ENCODE data around the gene VSIG2.

The VSIG2 gene

DNA sequence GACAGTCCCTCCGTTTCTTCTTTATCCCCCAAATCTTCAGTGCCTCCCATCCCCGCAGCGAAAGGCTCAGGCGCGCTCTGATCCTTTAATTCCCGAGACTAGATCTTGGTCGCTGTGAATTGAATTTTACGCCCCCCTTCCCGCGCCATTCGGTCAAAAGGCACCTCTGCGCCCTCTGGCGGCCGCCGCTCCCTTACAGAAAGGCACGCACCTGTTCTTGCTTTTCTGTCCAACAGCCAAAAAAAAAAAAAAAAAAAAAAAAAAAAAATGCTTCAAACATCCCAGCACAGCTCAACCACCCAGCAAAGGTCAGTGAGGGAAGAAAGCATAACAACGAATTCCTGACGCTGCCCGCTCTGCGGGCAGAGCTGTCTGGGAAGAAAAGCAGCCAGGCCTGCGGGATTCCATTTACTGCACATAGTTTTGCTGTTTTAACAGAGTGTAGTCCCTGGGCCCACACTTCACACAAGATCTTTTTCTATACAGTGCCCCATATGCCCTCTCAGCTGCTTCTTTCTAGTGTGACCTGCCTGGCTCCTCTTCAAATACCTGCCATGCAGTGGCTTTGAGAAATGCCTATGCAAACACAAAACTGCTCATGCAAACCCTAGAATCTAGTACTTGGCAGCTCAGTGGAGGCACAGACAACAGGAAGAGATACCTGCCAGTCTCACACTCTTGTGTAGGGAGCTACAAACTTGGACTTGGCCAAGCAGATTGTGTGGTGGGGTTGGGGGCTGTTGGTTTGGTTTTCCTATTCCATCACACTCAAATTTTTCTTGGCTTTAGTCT, 11.3 kb upstream of the VSIG2 start:
- DNase-seq, result peak; percentile 88

DNA sequence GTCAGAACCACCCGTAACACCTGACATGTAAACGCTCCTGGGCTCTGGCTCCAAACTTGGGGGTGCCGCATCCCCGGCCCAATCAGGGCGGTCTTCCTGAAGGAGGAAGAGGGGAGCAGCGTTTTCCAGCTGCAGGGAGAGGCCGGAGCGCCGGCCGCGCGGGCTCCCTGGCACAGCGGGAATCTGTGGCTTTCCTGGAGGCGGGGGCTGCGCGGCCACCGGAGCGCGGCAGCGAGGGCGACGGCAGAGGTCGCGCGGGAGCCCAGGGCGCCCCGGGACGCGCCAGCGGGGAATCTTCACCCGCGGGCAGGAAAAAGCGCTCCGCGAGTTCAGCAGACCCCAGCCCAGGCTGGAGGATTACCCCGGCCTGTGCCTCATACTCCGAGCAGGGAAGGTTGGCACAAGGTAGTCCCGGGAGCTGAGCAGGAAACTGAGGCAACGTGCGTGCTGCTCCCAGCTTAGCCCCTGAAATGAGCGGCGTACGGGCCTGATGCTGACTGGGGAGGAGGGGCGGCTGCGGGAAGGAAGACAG, 10.6 kb upstream of the VSIG2 start:
- no peak for DNase-seq

DNA sequence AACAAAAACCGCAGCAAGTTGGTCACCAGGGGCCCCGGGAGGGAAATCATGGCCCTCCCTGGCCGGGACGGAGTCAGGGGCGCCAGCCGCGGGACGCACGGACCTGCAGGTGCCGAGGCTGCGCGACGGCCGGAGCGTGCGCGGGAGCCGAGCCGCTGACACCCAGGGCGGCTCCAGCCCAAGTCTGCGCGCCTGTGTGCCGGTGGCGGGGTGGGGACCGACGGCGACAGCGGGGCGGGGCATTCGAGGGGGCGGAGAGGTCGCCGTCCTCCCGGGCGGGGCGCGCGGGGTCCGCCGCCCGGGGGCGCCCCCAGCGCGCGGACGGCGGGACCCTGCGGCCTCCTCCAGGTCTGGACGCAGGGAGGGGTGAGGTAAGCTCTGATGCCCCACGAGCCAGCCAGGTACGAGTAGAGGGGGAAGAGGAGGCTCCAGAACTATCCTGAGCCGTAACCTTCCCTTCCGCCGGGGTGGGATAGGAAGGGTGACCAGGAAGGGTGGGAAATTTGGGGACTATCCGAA, 10.1 kb upstream of the VSIG2 start, which contains the start of gene ESAM:
ESAM (minus strand) TSS at position 186 of the 519 bp plus-strand sequence; CDS start at position 50, 136 bp downstream.
- DNase-seq, result peak; percentile 74

DNA sequence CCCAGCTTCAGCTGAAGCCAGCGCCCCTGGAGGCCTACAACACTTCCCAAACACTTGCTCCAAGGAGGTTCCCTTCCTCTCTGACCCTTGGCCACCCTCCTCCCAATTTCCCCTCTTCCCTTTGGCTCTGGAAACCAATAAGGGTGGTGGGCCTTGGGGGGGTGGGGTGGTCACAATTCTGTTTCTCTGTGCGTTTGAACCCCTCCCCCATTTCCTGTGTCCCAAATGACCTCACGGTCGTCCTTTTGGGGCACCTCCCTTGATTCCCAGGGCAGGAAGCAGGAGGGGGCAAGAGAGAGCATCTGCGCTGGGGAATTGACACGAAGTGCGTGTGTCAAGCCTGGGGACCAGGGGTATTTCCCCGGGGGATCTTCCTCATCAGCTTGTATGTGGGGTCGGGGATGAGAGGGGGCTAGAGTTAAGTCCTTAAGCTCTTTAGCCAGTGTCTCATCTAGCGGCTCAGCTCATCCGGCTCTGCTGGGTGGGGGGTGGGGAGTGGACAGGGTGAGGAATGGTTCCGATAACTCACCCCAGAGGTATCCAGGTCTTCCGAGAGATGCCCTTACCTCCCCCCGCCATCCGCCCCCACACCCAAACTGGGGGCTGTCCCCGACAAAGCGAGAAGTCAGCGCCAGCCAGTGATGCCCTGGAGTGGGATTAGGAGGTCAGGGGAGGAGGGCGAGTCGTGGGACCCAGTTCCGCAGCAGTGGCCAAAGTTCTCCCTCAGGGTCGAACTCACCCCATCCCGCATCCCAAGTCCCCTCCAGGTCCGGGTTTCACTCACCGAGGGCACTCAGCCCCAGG, 9.4 kb upstream of the VSIG2 start:
- no peak for DNase-seq

DNA sequence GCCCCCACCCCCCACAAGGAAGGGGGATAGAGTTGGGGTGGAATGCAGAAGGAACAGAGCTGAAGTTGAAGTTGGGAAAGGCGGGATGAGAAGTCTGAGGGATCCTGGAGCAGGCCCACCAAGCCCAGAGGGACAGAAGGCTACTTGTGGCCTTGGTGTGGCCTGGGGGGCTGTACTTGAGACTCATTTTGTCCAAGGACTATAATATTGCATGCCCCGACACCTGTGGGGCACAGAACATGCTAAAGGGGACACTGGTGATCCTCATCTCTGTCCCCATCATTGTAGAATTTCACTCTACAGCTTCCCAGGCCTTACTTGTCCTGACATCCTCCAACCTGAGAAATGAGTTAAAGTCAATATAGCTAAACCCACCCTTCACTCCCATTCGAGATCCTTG, 8.8 kb upstream of the VSIG2 start:
- DNase-seq, result no peak

DNA sequence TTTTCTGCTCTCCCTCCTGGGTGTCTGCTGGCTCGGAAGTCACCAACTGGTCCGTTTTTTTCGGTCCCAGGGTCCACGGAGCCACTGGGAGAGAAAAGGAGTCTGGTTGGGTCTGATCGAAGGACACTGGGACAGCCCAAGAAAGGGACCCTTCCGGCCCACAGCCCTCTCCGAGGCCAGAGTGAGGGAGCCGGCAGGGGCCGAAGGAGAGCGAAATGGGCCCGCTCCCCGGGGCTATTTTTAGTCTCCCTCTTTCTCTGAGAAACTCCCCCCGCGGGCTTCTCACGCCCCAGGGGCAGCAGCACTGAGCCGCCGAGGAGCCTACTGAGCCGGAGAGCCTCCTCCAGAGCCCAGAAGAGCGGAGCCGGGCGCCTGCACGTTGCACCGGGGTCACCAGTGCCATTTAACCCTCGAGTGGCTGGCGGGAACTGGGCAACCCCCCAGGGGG, 8.2 kb upstream of the VSIG2 start:
- no peak for DNase-seq

DNA sequence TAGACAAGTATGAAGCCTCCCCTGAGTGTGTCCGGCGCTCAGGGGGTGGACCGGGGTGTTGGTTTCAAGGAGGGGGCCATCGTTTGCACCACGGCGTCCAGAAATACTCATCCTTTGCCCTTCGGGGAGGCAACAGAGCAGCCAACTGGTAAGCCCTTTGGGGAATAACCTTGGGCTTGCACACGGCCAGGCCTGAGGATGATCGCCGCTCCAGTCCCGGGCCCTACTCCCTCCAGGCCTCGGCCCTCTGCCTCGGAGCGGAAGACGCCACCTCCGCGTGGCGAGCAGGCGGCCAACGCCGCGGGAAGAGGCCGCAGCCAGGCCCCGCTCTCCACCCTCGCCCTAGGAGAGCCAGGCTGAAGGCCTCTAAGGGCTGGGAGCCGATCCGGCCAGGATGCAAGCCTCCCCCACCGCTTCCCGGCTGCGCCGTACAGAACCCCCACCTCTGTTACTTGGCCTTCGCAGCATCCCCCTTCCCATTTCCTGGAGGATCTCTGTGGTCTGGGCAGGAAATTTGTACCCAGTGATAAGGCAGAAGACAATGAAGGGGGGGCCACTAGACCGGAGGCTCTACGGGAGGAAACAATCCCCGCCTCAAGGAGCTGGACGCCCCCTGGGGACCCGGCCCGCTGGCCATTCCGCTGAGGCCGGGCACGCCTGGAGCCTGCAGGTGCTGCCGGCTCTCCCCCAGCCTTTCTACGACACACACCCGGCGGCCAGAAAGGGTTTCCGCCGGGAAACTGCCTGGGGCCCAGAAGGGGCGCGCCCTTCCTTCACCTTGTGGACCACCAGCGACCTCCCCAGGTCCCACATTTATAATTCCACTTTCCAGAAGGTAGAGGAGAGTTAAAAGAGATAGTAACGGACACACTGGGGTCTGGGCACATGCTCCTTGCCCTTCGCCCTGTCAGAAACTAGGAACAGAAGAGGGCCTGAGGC, 7.5 kb upstream of the VSIG2 start:
- no peak for DNase-seq

DNA sequence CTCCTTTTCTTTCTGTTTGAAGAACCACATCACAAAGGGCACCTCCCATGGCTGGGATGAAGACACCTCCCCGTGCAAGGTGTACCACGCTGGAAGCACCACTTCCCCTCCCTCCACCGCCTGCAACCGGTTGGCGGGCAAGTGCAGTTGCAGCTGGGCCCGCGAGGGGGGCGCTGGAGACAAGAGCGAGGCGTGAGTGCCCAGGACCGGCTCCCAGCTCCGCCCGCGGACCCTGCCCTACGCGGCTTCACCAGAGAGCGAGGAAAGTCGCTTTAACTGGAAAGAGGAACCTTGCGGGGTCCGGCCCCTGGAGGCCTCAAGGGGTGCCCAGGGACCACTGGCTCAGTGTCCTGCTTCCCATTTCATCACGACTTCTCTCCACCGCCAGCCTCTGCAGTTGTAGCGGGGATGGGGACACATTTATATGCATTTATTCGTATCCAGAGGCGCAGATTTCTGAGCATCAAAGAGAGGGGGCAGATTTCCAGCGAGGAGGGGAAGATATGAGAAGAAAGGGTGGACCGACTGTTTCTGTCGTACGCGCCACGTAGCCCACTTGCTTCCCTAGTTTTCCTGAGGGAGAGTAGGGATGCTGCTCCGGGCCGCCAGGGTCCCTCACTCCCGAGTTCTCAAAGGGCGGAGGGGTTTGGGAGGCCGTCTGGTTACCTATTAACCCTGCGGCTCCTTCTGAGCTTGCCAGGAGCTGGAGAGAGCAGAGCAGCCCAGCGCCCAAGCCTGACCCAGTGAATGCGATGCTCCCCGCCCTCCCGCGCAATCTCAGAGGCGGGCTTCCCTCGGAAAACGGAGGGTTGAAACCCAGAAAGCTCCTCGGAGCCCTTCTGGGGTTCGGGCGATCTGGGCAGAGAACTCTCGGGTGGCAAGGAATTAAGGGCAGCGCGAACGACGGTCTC, 6.6 kb upstream of the VSIG2 start:
- peak; percentile 62 for DNase-seq

DNA sequence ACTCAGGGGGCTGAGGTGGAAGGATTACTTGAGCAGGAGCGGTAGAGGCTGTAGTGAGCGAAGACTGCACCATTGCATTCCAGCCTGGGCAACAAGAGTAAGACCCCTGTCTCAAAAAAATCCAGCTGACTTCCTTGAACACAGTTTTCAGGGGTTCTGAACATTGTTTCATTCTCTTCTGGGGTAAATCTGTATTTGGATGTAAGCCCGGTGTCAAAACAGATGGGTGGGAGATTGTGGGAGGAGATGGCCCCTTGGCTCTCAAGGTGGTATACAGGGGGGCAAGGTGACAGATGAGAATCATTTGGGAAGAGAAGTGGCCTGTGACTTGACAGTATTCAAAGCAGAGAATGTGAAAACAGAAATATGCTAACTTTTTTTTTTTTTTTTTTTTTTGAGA, 5.3 kb upstream of the VSIG2 start:
- DNase-seq, result no peak

DNA sequence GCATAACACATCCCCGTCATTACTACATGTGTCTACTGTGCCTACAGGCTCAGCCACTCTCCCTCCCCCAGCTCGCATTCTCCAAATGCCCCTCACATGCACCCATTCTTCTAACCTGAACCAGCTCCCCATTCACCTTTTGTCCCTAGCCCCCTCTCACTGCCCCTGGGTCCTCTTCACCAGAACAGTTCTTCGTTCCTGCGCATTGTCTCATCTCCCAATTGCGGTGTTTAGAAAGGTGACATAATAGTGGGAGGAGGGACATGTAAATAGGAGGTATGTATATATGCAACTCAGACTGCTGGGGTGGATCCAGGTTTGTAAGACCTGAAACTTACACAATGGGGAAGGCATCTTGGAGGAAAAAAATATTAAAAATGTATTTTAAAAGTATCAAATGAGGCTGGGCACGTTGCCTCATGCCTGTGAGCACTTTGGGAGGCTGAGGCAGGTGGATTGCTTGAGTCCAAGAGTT, 4.7 kb upstream of the VSIG2 start:
- no peak for DNase-seq

DNA sequence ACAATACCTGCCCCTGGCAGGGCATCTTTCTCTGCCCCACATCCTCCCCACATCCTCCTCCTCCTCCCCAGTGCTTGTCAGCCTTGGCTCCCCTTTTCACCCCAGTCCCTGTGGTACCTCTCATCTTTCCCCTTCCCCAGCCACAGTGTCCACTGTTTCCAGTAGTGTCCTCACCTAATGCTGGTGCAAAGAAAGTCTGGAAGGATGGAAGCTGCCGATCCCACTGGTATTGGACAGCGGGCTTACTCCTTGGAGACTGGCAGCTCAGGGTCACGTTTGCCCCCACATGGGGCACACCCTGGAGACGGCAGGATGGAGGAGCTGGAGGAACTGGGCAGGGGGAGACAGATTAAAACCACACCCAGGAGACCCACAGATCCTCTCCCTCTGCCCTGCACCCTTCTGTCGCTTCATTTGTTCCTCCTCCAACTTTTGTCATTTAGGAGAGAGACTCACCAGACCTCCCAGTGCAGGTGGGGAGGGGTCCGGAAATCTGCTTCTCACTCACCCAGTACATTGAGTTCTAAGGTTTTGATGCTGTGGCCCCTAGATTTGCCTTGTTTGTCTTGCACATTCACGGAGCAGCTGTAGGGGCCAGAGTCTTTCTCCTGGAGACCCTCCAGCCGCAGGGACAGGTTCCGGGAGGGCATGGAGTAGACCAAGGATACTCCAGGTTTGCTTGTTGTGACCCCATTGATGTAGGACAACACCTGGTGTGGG, 4.1 kb upstream of the VSIG2 start:
- no peak for DNase-seq

DNA sequence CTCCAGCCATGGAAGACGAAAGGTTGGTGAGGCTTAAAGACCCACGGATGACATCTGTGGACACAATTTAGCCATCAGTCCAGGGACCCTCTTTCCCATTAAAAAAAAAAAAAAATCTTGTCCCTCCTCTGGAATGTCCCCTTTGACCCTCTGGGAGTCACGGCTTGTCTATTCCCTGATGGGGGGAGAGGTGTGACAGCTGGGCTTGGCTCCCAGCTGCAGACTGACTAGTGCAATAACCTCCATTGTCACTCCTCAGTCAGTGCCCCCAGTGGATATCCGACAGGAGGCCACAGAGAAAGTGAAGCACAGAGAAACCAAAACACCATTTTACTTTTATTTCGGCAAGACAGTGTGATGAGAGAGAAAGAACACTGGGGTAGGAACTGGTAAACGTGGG, 2.7 kb upstream of the VSIG2 start:
- no peak for DNase-seq

DNA sequence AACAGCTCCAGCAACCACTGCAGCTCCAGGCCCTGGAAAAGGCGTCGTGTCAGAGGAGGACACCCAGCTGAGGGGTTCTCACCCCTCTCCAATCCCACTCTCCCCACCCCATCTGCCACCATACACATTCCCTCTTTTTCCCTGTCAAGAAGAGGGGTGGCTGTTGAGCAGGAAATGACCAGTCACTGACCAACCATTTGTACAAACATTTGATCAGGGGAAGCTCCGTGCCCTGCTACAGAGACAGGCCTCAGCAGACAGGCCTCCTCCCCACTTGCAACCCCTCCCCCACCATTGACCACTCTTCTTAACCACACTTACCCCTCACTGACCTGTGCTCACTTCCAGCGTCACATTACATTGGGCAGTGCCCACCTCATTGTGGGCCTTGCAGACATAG, 2.3 kb upstream of the VSIG2 start:
- no peak for DNase-seq

DNA sequence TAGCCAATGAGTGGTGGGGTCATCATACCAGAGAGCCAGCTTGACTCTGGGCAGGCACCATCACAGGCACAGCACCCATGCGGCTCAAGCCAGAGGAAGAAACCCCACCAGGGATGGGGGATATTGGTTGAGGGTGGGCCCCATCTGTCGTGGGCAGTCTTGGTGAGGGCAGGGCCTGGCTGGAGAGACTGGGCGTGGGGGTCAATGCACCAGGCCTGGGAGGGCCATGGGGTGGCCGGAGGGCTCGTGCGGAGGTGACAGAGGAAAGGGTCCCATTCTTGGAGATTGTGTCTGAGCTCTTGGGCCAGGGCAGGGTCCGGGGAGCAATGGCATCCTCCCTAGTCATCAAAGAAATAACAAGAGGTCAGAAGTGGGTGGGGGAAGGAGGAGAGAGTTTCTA, 1.6 kb upstream of the VSIG2 start:
- DNase-seq, result no peak

DNA sequence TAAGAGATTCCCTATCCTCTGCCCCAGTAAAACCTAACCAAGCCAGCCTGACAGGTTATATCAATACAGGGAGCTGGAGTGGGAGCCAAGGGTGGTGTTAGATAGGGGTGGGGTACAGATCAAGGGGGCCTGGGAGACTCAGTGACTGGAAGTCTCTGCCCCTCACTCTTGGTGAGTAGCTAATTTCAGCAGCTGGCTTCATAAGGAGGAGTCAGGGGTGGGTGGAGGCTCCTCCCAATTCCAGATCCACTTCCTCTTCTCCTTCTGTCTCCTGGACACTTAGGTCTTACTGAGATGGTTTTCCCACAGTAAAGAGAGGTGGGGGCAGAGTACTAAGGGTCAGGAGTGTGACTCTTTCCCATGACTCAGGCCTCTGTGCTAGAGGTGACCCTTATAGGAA, 1.1 kb upstream of the VSIG2 start:
- no peak for DNase-seq

DNA sequence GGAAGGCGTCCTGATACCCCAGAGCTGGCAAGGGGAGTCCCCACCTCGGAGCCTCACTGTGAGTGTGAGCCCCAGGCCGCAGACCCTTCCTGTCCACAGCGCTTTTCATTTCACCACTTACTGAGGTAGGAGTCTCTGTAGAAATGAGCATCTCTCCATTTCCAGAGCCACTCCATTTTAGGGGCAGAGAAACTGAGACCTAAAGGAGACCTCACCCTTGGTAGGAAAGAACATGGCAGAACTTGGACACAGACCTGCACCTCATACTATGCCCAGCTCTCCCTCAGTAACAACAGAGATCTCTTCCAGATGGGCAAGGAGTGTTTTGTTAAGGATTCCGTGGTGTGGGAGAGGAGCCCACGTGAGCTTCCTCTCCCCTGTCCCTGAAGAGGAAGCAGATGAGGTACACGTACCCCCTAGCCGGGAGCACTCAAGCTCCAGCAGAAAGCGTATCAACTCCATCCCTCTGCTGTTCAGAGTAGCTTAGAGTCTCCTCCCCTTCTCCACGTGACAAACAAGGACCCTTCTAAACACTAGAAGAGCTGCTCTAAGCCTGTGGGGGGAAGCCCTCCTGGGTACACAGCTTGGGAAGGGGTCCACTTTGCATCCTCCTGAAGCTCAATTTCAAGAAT, 532 bp upstream of the VSIG2 start:
- DNase-seq, result no peak

DNA sequence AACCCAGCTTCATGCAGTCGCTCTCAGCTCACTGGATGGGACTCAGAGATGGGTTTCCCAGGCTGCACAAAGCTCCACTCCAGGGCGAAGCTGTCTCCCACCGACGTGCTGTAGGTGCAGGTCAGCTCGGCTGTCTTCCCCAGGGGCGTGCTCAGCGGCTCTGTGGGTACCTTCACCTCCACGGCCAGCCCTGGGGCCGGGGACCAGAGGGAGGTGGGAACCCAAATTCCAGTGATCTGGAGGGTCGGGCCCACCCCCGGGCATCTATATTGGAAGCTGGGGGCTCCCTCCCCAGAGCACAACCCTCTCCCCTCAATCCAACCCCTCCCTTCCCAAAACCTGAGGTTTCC, 689 bp downstream of the VSIG2 start:
- DNase-seq, result no peak

DNA sequence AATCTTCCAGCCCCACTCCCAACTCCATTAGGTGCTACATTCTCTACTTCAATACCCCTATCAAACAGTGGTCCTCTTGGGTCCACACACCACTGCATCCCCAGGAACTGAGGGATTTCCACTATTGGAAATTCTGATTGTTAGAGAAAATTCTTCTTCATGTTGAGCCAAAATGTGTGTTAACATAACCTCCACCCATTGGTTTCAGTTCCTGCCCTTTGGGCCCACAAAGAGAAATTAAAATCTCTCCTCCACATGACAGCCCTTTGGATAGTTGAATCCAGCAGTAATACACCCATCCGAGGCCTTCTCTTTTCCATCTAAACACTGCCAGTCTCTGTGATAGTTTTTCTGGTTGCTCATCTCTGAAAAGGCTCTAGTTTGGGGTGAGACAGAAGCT, 2.1 kb downstream of the VSIG2 start:
- DNase-seq, result no peak

DNA sequence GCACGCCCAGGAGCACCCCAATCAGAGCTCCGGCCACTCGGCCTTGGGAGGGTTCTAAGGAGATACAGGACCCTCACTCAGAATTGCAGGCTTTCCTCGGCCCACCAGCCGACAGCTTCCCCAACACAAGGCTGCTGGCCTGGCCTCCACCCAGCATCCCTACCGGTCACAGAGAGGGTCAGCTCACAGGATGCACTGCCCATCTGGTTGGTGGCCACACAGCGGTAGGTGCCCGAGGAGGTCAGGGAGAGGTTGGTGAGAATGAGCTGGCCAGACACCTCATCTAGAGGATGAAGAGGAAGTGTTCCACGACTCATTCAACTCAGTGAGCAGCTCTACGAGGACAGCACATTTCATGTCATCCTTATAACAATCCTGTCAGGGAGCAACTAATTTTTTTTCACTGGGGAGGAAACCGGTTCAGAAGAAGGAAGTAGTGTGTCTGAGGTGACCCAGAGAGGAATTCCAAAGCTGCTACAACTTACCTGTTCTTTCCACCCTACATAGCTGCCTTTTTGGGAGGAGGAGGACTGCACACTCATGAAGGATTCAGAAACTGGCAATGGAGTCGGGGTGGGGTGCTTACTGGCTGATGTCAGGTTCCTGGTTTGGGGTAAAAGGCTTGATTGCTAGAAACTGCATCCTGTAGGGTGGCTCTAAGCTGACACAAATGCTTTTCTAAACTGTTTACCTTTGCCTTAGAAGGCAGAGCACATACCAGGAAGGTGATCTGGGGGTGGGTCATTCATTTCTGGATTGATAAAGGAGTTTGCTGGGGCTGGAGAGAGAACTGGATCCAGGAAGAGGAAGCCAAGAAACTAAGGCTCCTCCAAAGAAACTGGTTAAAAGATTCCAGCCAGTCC, 3.3 kb downstream of the VSIG2 start:
- no peak for DNase-seq
